NOMO-1 (cell line): ENCODE results near the gene UBR4.

Source experiments
- DNase-seq, 2 experiments: peaks; one replicate each; lab custom pipeline; 2025; ENCODE audit not compliant: unreplicated experiment in 2 of 2; lab: John Stamatoyannopoulos, UW

UBR4 gene

GRCh38 chr1:19149736-19150135 lies 60.3 kb downstream of the UBR4 start:
- DNase-seq: no peak

GRCh38 chr1:19140465-19140864 lies 69.6 kb downstream of the UBR4 start:
- DNase-seq: no peak

- no peak for DNase-seq
These were observed 70.4 kb downstream of the UBR4 start for GRCh38 chr1:19139711-19140110.

- no peak for DNase-seq
These were observed 71.0 kb downstream of the UBR4 start for GRCh38 chr1:19138958-19139581.

- DNase-seq: no peak
These were observed 71.7 kb downstream of the UBR4 start for GRCh38 chr1:19138331-19138730.

- no peak for DNase-seq
These were observed 72.9 kb downstream of the UBR4 start for GRCh38 chr1:19137158-19137557.

GRCh38 chr1:19133360-19133759 lies 76.7 kb downstream of the UBR4 start:
- no peak for DNase-seq

- DNase-seq: no peak
These were observed 79.6 kb downstream of the UBR4 start for GRCh38 chr1:19130468-19130867.

GRCh38 chr1:19128968-19129514 lies 81.0 kb downstream of the UBR4 start:
- DNase-seq: peak; percentile 21 to 67

GRCh38 chr1:19124273-19124672 lies 85.8 kb downstream of the UBR4 start:
- no peak for DNase-seq

GRCh38 chr1:19123837-19124236 lies 86.2 kb downstream of the UBR4 start:
- peak in 1 of 2 experiments; percentile 3 for DNase-seq

GRCh38 chr1:19122668-19123067 lies 87.4 kb downstream of the UBR4 start:
- DNase-seq: no peak

GRCh38 chr1:19121192-19121591 lies 88.9 kb downstream of the UBR4 start:
- DNase-seq: no peak

- DNase-seq: no peak
These were observed 90.0 kb downstream of the UBR4 start for GRCh38 chr1:19120070-19120469.

GRCh38 chr1:19115082-19115808 lies 94.8 kb downstream of the UBR4 start:
- DNase-seq: no peak

- DNase-seq: no peak
These were observed 96.4 kb downstream of the UBR4 start for GRCh38 chr1:19113697-19114092.

GRCh38 chr1:19112891-19113696 lies 97.0 kb downstream of the UBR4 start:
- no peak for DNase-seq

GRCh38 chr1:19110257-19110927 lies 99.7 kb downstream of the UBR4 start:
- no peak for DNase-seq

GRCh38 chr1:19109545-19109944 lies 100.5 kb downstream of the UBR4 start:
- DNase-seq: no peak

- no peak for DNase-seq
These were observed 108.8 kb downstream of the UBR4 start for GRCh38 chr1:19101244-19101643.

- no peak for DNase-seq
These were observed 110.0 kb downstream of the UBR4 start for GRCh38 chr1:19100028-19100427.
